HG03575 (cell line): ENCODE results near the gene MRPL17.
"Not testable (repeated sequence)": the region's sequence is repeated elsewhere in the genome, so short reads cannot be mapped to it uniquely, and the experiment has no call there.

Experiments used
- ATAC-seq: cut with Tn5 transposase; IDR thresholded peaks from one replicate; pipeline ENCODE4 v1.9.1; 2021; ENCODE audit not compliant: unreplicated experiment, insufficient number of reproducible peaks, low FRiP score; ENCODE audit errors: extremely low read depth

MRPL17 gene

GRCh38 chr11:6687876-6688275, 4.7 kb upstream of the MRPL17 start:
- no peak for ATAC-seq

DNA sequence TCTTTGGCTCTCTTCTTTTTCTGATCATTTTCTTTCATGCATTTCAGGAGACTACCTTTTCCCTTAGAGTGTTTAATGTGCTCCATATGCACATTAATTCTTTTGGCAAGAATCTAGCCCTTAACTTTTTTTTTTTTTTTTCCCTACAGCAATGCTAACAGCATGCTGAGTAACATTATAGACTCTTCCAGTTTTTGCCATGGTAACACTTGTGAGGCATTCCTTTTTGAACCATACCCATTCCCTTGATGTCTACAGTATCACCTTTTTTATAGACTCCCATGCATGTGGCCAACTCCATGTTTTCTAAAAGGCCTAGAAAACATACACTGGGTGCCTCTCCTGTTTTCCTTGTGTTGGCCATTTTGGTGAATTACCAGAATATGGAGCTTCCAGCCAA, 2.9 kb upstream of the MRPL17 start:
- no peak for ATAC-seq

GRCh38 chr11:6684068-6684467, 928 bp upstream of the MRPL17 start:
- ATAC-seq: not testable (repeated sequence)

DNA sequence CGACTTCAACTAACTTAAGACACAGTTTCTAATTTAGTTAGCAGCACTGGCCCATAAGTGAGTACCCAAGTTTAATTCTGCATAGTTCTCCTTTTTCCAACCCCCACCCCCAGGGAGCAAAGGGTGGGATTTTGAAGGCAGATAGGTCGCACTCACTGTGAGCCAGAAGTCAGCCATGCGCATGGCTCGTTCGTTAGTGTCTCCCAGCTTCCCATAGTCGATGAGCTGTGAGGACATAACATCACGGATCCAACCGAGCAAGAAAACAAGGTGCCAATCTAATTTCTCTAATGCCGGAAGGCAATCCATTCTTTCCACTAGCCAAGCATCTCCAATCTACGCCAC, 577 bp downstream of the MRPL17 start:
- no peak for ATAC-seq

DNA sequence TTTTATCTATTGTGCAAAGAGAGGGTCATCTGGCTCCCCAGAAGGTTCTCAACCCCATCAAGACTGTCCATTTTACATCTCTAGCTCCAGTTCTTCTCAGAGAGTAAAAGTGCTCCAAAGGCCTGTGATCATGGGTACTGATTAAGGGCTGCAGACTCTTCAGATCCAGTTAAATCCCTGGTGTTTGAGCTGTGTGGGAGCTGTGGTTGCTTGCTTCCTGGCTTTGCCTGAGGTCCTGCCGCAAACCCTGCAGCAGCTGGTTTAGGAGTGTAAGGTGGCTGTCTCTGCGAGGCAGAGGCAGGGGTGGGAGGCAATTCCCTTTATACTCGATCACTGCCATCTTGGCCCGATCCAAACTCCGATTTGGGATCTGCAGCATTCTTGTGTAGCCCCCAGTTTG, 1.2 kb downstream of the MRPL17 start:
- no peak for ATAC-seq

DNA sequence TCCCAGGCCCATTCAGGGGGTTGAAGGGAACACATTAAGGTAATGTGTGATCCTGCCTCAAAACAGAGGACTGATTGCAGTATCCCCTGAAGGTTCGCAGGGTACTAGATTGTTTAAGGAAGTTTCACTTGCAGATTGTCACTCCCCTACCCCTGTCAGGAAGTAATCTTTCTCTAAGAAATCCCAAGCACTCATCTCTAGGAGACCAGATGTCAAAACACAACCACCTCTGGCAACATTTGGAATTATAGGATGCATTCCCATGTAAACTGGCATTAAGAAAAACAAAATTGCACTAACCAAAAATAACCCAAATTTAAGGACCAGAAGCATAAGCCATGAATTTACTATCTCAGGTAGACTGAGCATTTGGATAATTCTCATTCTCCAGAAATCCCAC, 1.6 kb downstream of the MRPL17 start:
- ATAC-seq: no peak

DNA sequence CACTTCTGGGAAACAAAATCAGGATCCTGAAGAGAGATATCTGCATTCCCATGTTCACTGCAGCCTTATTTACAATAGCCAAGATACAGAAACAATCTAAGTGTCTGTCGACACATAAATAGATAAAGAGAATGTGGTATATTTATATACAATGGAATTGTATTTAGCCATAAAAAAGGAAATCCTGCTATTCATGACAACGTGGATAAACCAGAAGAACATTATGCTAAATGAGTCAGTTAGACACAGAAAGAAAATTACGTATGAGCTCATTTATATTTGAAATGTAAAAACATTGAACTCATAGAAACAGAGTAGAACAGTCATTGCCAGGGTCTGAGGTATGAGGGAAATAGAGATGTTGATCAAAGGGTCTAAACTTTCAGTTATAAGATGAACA, 6.1 kb downstream of the MRPL17 start:
- no peak for ATAC-seq

- no peak for ATAC-seq
Observed at GRCh38 chr11:6674862-6675261, 8.3 kb downstream of the MRPL17 start.

- ATAC-seq: no peak
Observed at GRCh38 chr11:6674219-6674597, 8.9 kb downstream of the MRPL17 start.

- no peak for ATAC-seq
Observed at GRCh38 chr11:6673523-6674218, 9.5 kb downstream of the MRPL17 start.

DNA sequence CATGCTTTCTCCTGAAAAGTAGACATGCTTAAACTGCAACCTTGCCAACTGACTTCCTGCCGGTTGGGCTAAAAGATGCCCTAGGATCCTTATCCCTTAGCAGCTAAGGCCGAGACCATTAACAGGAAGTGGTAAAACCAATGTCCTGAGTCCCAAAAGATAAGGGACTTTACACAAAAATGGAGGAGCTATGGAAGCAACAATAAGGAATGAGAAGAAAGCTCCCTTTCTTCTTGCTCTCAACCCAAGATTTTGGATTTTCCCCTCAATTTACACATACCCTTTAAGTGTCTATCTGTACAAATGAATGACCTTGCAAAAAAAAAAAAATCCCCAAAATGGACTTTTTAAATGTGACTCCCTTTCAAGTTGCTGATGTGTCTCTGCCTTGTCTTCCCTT, 11.1 kb downstream of the MRPL17 start:
- ATAC-seq: no peak

GRCh38 chr11:6670202-6670830, 12.8 kb downstream of the MRPL17 start:
- ATAC-seq: no peak

GRCh38 chr11:6667733-6668374, 15.3 kb downstream of the MRPL17 start:
- no peak for ATAC-seq

DNA sequence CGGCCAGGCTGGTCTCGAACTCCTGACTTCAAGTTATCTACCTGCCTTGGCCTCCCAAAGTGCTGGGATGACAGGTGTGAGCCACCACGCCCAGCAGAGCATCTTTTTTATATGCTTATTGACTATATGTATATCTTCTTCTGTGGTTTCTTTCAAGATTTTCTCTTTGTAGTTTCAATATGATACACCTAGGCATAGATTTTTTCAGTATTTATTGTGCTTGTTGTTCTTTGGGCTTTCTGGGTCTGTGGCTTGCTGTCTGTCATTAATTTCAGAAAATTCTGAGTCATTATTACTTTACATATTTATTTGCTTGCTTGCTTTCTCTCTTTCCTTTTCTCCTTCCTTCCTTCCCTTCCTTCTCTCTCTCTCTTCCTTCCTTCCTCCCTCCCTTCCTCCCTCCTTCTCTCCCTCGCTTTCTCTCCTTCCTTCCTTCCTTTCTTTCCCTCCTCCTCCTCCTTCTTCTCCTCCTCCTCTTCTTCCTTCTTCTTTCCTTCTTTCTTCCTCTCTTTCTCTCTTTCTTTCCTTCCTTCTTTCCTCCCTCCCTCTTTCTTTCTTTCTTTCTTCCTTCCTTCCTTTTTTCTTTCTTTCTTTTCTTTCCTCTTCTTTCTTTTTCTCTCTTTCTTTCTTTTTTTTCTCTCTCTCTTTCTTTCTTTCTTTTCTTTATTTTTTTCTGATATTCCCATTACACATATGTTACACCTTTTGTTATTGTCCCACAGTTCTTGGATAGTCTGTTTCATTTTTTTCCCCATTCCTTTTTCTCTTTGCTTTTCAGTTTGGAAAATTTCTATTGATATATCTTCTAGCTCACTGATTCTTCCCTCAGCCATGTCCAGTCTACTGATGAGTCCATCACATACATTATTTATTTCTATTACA, 16.6 kb downstream of the MRPL17 start:
- no peak for ATAC-seq

DNA sequence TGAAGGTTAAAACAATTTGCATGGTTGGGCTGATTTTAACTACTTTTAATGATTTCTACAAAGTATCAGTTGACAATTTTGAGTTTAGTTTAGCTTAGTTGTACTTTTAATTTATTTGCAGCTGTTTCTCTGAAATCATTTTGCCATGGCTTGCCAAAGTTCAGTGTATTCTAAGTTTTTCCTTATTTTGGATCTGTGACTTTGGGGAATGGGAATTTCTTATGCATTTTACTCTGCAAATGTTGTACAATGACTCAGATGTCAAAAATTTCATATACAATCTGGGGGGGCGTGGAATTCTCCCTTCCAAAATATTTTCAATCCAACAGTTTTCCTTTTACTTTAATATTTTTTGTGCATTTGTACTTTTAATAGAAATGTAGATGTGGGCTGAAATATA, 18.6 kb downstream of the MRPL17 start:
- ATAC-seq: no peak

GRCh38 chr11:6663794-6664469, 19.2 kb downstream of the MRPL17 start:
- ATAC-seq: no peak

DNA sequence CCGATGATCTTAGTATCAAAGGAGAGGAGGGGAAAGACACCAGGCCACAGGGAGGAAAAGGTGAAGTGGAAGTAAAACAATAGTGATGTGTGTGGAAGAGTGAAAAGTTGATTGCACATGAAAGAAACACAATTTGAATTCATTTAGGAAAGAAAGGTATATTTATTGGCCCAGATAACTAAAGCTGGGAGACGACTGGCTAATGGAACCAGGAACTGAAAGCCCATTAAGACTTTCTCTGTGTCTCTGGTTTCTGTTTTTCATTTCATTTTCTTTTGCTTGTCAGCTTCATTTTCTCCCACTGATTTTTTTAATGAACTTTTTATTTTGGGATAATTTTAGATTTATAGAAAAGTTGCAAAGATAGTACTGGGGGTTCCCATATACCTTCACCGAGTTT, 22.4 kb downstream of the MRPL17 start:
- no peak for ATAC-seq

DNA sequence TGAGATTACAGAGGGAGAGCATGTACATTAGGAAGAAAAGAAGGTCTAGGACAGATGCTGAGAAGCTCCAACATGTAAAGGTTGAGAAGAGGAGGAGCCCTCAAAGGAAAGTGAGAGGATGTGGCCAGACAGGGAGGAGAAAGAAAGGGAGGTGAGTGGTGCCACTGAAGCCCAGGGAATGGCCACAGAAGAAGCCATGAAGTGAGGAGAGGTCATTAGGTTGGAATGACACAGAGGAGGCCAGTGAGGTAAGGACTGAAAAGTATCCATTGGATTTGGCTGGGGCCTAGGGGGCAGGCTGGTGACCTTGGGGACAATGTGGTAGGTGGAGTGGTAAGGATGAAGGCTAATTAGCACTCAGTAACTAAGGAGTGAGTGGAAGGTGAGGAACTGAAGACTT, 24.5 kb downstream of the MRPL17 start:
- no peak for ATAC-seq

DNA sequence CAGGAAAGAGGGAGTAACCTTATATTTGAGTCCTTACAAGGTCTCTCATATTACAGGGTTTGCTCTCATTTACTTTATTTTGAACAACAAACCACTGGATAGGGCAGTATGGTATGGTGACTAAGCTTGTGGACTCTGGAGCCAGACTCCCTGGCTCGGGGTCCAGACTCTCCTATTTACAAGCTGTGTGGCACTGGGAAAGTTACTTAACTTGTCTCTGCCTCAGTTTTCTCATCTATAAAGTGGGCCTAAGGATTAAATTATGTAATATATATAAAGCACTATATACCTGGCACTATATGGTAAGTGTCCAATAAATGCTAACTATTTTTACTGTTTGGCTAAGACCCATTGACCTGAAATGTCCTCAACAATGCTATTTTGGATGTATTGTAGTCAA, 25.8 kb downstream of the MRPL17 start:
- no peak for ATAC-seq
